GM19452 (cell line): ENCODE results near the gene ZNF112.

Experiments used
- ATAC-seq: cut with Tn5 transposase; IDR thresholded peaks from one replicate; pipeline ENCODE4 v1.9.1; 2021; ENCODE audit not compliant: unreplicated experiment

ZNF112 gene

DNA sequence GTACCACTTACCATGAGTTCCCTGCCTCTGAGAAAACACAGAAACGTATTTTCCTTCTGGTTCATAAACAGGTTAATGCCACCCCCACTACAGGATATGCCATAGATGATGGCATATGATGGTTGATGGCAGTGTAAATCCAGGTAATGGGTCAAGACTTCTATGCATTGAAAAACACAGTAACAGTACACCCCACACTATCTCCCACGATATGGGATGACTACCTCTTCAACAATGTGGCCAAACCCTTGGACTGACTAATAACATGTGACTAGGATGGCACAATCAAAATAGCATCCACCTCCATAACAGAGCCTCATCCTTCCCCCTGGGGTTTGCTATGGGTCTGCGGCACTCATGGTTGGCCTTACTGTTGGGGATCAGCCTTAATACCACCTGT, 73.6 kb downstream of the ZNF112 start:
- no peak for ATAC-seq

DNA sequence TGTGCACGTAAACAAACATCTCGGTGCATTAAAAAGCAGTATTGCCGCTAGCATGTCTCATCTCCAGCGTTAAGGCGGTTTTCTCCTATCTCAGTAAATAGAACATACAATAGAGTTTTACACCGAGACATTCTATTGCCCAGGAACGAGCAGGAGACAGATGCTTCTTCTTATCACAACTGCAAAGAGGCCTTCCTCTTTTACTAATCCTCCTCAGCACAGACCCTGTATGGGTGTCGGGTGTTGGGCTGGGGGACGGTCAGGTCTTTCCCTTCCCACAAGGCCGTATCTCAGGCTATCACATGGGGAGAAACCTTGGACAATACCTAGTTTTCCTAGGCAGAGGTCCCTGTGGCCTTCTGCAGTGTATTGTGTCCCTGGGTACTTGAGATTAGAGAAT, 75.6 kb downstream of the ZNF112 start:
- ATAC-seq: no peak

GRCh38 chr19:44278181-44278690, 78.2 kb downstream of the ZNF112 start:
- no peak for ATAC-seq

DNA sequence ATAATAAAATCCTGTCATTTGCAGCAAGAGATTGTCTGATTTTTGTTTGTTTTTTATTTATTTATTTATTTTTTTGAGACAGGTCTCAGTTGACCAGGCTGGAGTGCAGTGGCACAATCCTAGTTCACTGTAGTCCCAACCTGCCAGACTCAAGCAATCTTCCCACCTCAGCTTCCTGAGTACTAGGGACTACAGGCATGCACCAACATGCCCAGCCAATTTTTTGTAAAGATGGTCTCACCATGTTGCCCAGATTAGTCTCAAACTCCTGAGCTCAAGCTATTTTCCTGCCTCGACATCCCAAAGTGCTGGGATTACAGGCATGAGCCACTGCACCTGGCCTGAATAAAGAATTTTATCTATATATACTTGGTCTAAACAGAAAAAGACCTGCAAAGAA, 79.1 kb downstream of the ZNF112 start:
- ATAC-seq: no peak
